ENCODE measurements around the gene CDC42.

- TF ChIP-seq CREB1 (IDR thresholded peaks at IDR 0.05; ENCODE audit: low read depth) (no peak), RAD21 (IDR thresholded peaks at IDR 0.05; ENCODE audit: low read depth) (no peak), EP300 (IDR thresholded peaks at IDR 0.05; ENCODE audit: borderline replicate concordance) (no peak), ZBTB7A (IDR thresholded peaks at IDR 0.05; ENCODE audit: low read depth) (no peak), TEAD4 (IDR thresholded peaks at IDR 0.05) (no peak), TCF12 (IDR thresholded peaks at IDR 0.05; ENCODE audit: low read depth) (no peak), TAF1 (IDR thresholded peaks at IDR 0.05; ENCODE audit: low read depth) (no peak), CEBPB (IDR thresholded peaks at IDR 0.05) (no peak)
- TF ChIP-seq, protein P1, sequence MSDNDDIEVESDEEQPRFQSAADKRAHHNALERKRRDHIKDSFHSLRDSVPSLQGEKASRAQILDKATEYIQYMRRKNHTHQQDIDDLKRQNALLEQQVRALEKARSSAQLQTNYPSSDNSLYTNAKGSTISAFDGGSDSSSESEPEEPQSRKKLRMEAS (IDR thresholded peaks at IDR 0.05) = no peak
- TF ChIP-seq, protein P2, sequence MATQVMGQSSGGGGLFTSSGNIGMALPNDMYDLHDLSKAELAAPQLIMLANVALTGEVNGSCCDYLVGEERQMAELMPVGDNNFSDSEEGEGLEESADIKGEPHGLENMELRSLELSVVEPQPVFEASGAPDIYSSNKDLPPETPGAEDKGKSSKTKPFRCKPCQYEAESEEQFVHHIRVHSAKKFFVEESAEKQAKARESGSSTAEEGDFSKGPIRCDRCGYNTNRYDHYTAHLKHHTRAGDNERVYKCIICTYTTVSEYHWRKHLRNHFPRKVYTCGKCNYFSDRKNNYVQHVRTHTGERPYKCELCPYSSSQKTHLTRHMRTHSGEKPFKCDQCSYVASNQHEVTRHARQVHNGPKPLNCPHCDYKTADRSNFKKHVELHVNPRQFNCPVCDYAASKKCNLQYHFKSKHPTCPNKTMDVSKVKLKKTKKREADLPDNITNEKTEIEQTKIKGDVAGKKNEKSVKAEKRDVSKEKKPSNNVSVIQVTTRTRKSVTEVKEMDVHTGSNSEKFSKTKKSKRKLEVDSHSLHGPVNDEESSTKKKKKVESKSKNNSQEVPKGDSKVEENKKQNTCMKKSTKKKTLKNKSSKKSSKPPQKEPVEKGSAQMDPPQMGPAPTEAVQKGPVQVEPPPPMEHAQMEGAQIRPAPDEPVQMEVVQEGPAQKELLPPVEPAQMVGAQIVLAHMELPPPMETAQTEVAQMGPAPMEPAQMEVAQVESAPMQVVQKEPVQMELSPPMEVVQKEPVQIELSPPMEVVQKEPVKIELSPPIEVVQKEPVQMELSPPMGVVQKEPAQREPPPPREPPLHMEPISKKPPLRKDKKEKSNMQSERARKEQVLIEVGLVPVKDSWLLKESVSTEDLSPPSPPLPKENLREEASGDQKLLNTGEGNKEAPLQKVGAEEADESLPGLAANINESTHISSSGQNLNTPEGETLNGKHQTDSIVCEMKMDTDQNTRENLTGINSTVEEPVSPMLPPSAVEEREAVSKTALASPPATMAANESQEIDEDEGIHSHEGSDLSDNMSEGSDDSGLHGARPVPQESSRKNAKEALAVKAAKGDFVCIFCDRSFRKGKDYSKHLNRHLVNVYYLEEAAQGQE (IDR thresholded peaks at IDR 0.05; ENCODE audit: low read depth) = no peak
Observed at GRCh38 chr1:22111115-22111514, 58.6 kb downstream of the CDC42 start.

Measured in Ishikawa (cell line).